K562 (cell line): ENCODE results near the gene APP. TPM values are rescaled to one million over a fixed set of nuclear protein-coding genes. Genes with fewer than 3 reads are reported as not detected.

Experiments used
- ATAC-seq: fragments of 200-7000 bp; cut with Tn5 transposase; 3 replicates; pipeline ENCODE4 v1.9.1; 2020; ENCODE audit warnings: moderate library complexity
- BruUV-seq: library from RNA; stranded (reverse); fragments of 400-500 nt; replicated peaks from 2 replicates; lab custom pipeline; 2021; lab: Mats Ljungman, UMichigan
- CTCF ChIA-PET: fragments of 300-600 bp; formaldehyde crosslinking; extraction: SDS; loops from one replicate; lab custom pipeline; 2021; ENCODE audit warnings: low intra/inter-chr PET ratio; lab: Yijun Ruan, JAX
- POLR2A ChIA-PET: fragments of 300-600, 350-650 bp; sonication (Branson Sonifier 250); formaldehyde crosslinking; extraction: SDS; loops from one replicate; lab custom pipeline; 2021; ENCODE audit warnings: antibody characterized with exemption, inconsistent platforms; lab: Yijun Ruan, JAX
- DNase-seq, 4 experiments: peaks; one replicate each; pipeline versions ENCODE4 v3.0.0 to v3.0.0-alpha.2; 2011 to 2018; ENCODE audit warnings: low spot score in 3 of 4, mixed read lengths in 3 of 4; ENCODE audit errors: extremely low read depth in 1 of 4
- FAIRE-seq: peaks from 2 replicates; lab custom pipeline; 2011; peaks lifted over from hg19 to GRCh38; lab: Jason Lieb, UNC
- H2AFZ ChIP-seq: 2 replicates; pipeline ENCODE4 v1.6.0; 2011; ENCODE audit warnings: low read depth, low read length, control low read depth, inconsistent platforms
- H3K27ac ChIP-seq: fragments of 200-600 bp; 3 replicates; pipeline ENCODE4 v1.8.0; 2011; ENCODE audit warnings: low read depth, mild to moderate bottlenecking, control low read depth, inconsistent platforms, low read length, moderate library complexity, mixed read lengths; ENCODE audit errors: extremely low read depth
- H3K27me3 ChIP-seq, 2 experiments: fragments of 300-600 bp in 1 of 2; 2 replicates in 1 of 2; 3 replicates in 1 of 2; pipeline versions ENCODE4 v1.6.0 to v1.8.0; 2011; ENCODE audit warnings: inconsistent platforms in 2 of 2, low read length in 2 of 2, mild to moderate bottlenecking in 1 of 2, mixed read lengths in 1 of 2, moderate library complexity in 1 of 2; ENCODE audit not compliant: control insufficient read depth in 2 of 2, insufficient read depth in 2 of 2
- H3K36me3 ChIP-seq: fragments of 300-600 bp; 3 replicates; pipeline ENCODE4 v1.8.0; 2011; ENCODE audit warnings: mild to moderate bottlenecking, low read length, inconsistent platforms; ENCODE audit not compliant: control insufficient read depth, insufficient read depth
- H3K4me1 ChIP-seq, 2 experiments: fragments of 200-600 bp in 1 of 2; replicated peaks in 1 of 2; 2 replicates in 1 of 2; 3 replicates in 1 of 2; pipeline versions ENCODE4 v1.5.1 to v1.8.0; 2011; ENCODE audit warnings: inconsistent platforms in 2 of 2, low read length in 2 of 2, mild to moderate bottlenecking in 1 of 2, mixed read lengths in 1 of 2, moderate library complexity in 1 of 2; ENCODE audit not compliant: control insufficient read depth in 2 of 2, insufficient read depth in 2 of 2
- H3K4me2 ChIP-seq: 2 replicates; pipeline ENCODE4 v1.6.1; 2011; ENCODE audit warnings: low read length, control low read depth, inconsistent platforms, mixed read lengths; ENCODE audit not compliant: insufficient read depth
- H3K4me3 ChIP-seq: fragments of 200-600 bp; sonication (generic), shearing (Covaris generic); 2 replicates; pipeline ENCODE4 v1.5.1; 2016; ENCODE audit warnings: control low read depth, inconsistent platforms
- H3K79me2 ChIP-seq: fragments of 200-600 bp; 3 replicates; pipeline ENCODE4 v1.8.0; 2011; ENCODE audit warnings: low read length, inconsistent platforms; ENCODE audit not compliant: control insufficient read depth, insufficient read depth
- H3K9ac ChIP-seq, 2 experiments: 2 replicates each; pipeline versions ENCODE4 v1.6.0 to v1.6.1; 2011; ENCODE audit warnings: low read depth in 2 of 2, low read length in 2 of 2, control low read depth in 1 of 2, inconsistent platforms in 1 of 2, mild to moderate bottlenecking in 1 of 2, mixed read lengths in 1 of 2; ENCODE audit not compliant: insufficient read depth in 1 of 2
- H3K9me1 ChIP-seq: one replicate; pipeline ENCODE4 v1.6.0; 2011; ENCODE audit warnings: inconsistent platforms, mild to moderate bottlenecking, low read length, moderate library complexity; ENCODE audit not compliant: control insufficient read depth, insufficient read depth
- H3K9me3 ChIP-seq: replicated peaks from 2 replicates; pipeline ENCODE4 v1.5.1; 2011; ENCODE audit warnings: low read depth, low read length, inconsistent platforms; ENCODE audit not compliant: control insufficient read depth, insufficient read depth
- H4K20me1 ChIP-seq: replicated peaks from 2 replicates; pipeline ENCODE4 v1.6.1; 2011; ENCODE audit warnings: low read length, inconsistent platforms, mixed read lengths; ENCODE audit not compliant: control insufficient read depth, insufficient read depth
- FIP1L1 ChIP-seq: fragments of 200-400 bp; formaldehyde crosslinking; IDR thresholded peaks from 2 replicates; pipeline ENCODE4 v1.6.1; 2018; ENCODE audit warnings: mild to moderate bottlenecking, low read depth, low read length; ENCODE audit not compliant: poor library complexity, severe bottlenecking
- FUS ChIP-seq: fragments of 200-400 bp; formaldehyde crosslinking; optimal IDR thresholded peaks from 2 replicates; pipeline ENCODE3; 2017; ENCODE audit warnings: low read depth, low read length
- SRSF9 ChIP-seq: fragments of 200-400 bp; formaldehyde crosslinking; IDR thresholded peaks from 2 replicates; pipeline ENCODE4 v1.6.1; 2017; ENCODE audit warnings: low read depth, low read length, borderline replicate concordance
- ZBTB49 ChIP-seq: sonication (generic); formaldehyde crosslinking; IDR thresholded peaks from 2 replicates; pipeline ENCODE4 v1.8.0; 2022; ENCODE audit warnings: missing genetic modification reagents, mild to moderate bottlenecking, borderline replicate concordance
- ZNF12 ChIP-seq: sonication (generic); formaldehyde crosslinking; IDR thresholded peaks from 2 replicates; pipeline ENCODE4 v1.4.0; 2020; ENCODE audit warnings: mild to moderate bottlenecking, missing genetic modification reagents
- WGBS: fragments of 100-300 bp; shearing (Covaris generic); methylation state at CpG from one replicate; pipeline ENCODE4 v1.1.6; 2016; ENCODE audit warnings: low coverage, mixed read lengths; ENCODE audit not compliant: insufficient coverage; ENCODE audit errors: missing lambda C conversion rate; 5-methylcytosine and 5-hydroxymethylcytosine counted together
- in situ Hi-C: fragments of 300-500 bp; cut with MboI; formaldehyde crosslinking; loops from 4 replicates; pipeline ENCODE4 v1.15.0; 2018; ENCODE audit warnings: inconsistent platforms, mixed read lengths
- intact Hi-C: fragments of 100-400 bp; cut with micrococcal nuclease; formaldehyde crosslinking; loops from 2 replicates; pipeline ENCODE4 v1.14.2; 2022
- polyA plus RNA-seq, 8 experiments: library from polyadenylated mRNA; depleted of rRNA in 4 of 8; stranded (reverse) in 5 of 8; unstranded in 3 of 8; fragments of >200 nt; fragmentation: Nextera tagmentation in 2 of 8; fragmentation: Illumina TruSeq in 1 of 8; extraction: Ambion mirVana in 2 of 8; extraction: Trizol in 1 of 8; gene quantifications; 2 replicates each; pipeline versions ENCODE4 v1.2.1 to v1.2.3, GENCODE V29; 2011 to 2014; ENCODE audit warnings: inconsistent platforms in 1 of 8, missing spikeins in 1 of 8
- total RNA-seq, 7 experiments: library from RNA; depleted of rRNA in 6 of 7; stranded (reverse); fragments of >200 nt in 6 of 7; fragmentation: Illumina TruSeq in 2 of 7; extraction: Trizol in 2 of 7; gene quantifications; 2 replicates each; pipeline versions ENCODE4 v1.2.1 to v1.2.3, GENCODE V29; 2011 to 2021; ENCODE audit warnings: low replicate concordance in 1 of 7

APP gene
- total and polyA plus RNA-seq, 9 of the 15 experiments (the other 6 are each of a cell fraction or from before 2014, with no cell fraction given), result 0.01 to 1.5 (median 0.16) TPM; not detected in 5

GRCh38 chr21:25983745-25984144 lies 186.8 kb downstream of the APP start (continued):
- no peak for TF ChIP-seq ZBTB49 (CRISPR knock-in tag)
- no peak for TF ChIP-seq FUS

GRCh38 chr21:25980710-25981109 lies 189.9 kb downstream of the APP start:
- no peak for ATAC-seq
- in situ Hi-C loops, result no loop called here

More at GRCh38 chr21:25980710-25981109, 189.9 kb downstream of the APP start:
- ChIA-PET POLR2A (no interaction called here), CTCF (no interaction called here)
- no peaks in the 10 kb centered on the region for H3K9me1 ChIP-seq
- H3K9me3 ChIP-seq, result no peaks in the 10 kb centered on the region
- H3K27ac ChIP-seq, result no peak overlapping the region
- 0% methylated on average over 3 of the region's 3 CpGs for WGBS
- no peaks in the 10 kb centered on the region for H4K20me1 ChIP-seq
- no peak for TF ChIP-seq ZNF12 (CRISPR knock-in tag)
- no peak for TF ChIP-seq SRSF9
- TF ChIP-seq FIP1L1, result no peak
- H2AFZ ChIP-seq, result no peak overlapping the region
- intact Hi-C loops, result no loop called here
- no peaks in the 10 kb centered on the region for H3K27me3 ChIP-seq
- no TSS peak for BruUV-seq
- DNase-seq (no peak), FAIRE-seq (no peak)
- H3K9ac ChIP-seq, result no peak overlapping the region
- no peak overlapping the region for H3K4me3 ChIP-seq
- H3K79me2 ChIP-seq, result no peaks in the 10 kb centered on the region
- no peaks in the 10 kb centered on the region for H3K4me1 ChIP-seq
- H3K4me2 ChIP-seq, result no peak overlapping the region
- H3K36me3 ChIP-seq, result no peaks in the 10 kb centered on the region
